Vagina (tissue), 2 donors: ENCODE results near the gene FBXL7.

Source experiments
- CTCF ChIP-seq, 3 experiments: fragments of 450-650 bp in 2 of 3; fragments of 200-600 bp in 1 of 3; sonication (generic) in 1 of 3; IDR thresholded peaks; one replicate each; pipeline ENCODE4 v1.5.1; 2017 to 2019; ENCODE audit warnings: antibody characterized with exemption in 3 of 3, mild to moderate bottlenecking in 2 of 3, moderate library complexity in 2 of 3
- POLR2A ChIP-seq, 2 donors: fragments of 450-650 bp; IDR thresholded peaks; one replicate each; pipeline ENCODE4 v1.6.1; 2017; ENCODE audit warnings: antibody characterized with exemption in 2 of 2, mild to moderate bottlenecking in 2 of 2, moderate library complexity in 2 of 2
- POLR2AphosphoS5 ChIP-seq, 2 donors: sonication (generic); formaldehyde crosslinking; IDR thresholded peaks; one replicate each; pipeline ENCODE4 v1.9.0; 2017; ENCODE audit warnings: antibody characterized with exemption in 2 of 2, mild to moderate bottlenecking in 2 of 2, low read depth in 1 of 2; ENCODE audit not compliant: insufficient read depth in 1 of 2

GRCh38 chr5:15844871-15845270 is 344.9 kb downstream of the FBXL7 start:
- no peak for TF ChIP-seq POLR2A (IDR thresholded peaks at IDR 0.05)
- TF ChIP-seq CTCF (IDR thresholded peaks at IDR 0.05) = no peak
- TF ChIP-seq POLR2AphosphoS5 (IDR thresholded peaks at IDR 0.05; ENCODE audit: insufficient read depth in 1 of 2, low read depth in 1 of 2) = no peak
